ENCODE measurements around the gene VWA8.

- TF ChIP-seq CTCF (optimal IDR thresholded peaks at IDR 0.05 in 1 of 3, IDR thresholded peaks at IDR 0.05 in 1 of 3, conservative IDR thresholded peaks at IDR 0.05 in 1 of 3; ENCODE audit: extremely low read depth in 1 of 3, insufficient read depth in 2 of 3, low read length in 3 of 3) (no peak), EZH2 (IDR thresholded peaks at IDR 0.05; ENCODE audit: low read length) (no peak)
These were observed 5.8 kb upstream of the VWA8 start for GRCh38 chr13:41966671-41967070.
